NCI-H460 (cell line): ENCODE data around the gene MINPP1. TPM values are rescaled to one million over a fixed set of nuclear protein-coding genes. Genes with fewer than 3 reads are reported as not detected.
"Not testable (repeated sequence)": the region's sequence is repeated elsewhere in the genome, so short reads cannot be mapped to it uniquely, and the experiment has no call there.

Experiments
- DNase-seq: peaks from one replicate; pipeline ENCODE4 v3.0.0-alpha.2; 2016; ENCODE audit warnings: low read depth; ENCODE audit errors: extremely low read depth
- total RNA-seq: library from RNA; depleted of rRNA; stranded (reverse); fragments of >200 nt; shearing (Covaris generic); gene quantifications from 2 replicates; pipeline ENCODE4 v1.2.3, GENCODE V29; 2014

Gene MINPP1
- total RNA-seq, 1 experiment from 2014 or later = 39.6 TPM

GRCh38 chr10:87560495-87561129 is 55.9 kb downstream of the MINPP1 start:
- DNase-seq = no peak

GRCh38 chr10:87562750-87563149 is 58.1 kb downstream of the MINPP1 start:
- no peak for DNase-seq

GRCh38 chr10:87565010-87565409 is 60.3 kb downstream of the MINPP1 start:
- DNase-seq = no peak

GRCh38 chr10:87575851-87576250 is 71.2 kb downstream of the MINPP1 start:
- DNase-seq = no peak

GRCh38 chr10:87578160-87578841 is 73.6 kb downstream of the MINPP1 start:
- DNase-seq = no peak

- DNase-seq = no peak
Observed at GRCh38 chr10:87578842-87579401, 74.2 kb downstream of the MINPP1 start.

GRCh38 chr10:87579563-87579962 is 74.9 kb downstream of the MINPP1 start:
- DNase-seq = no peak

GRCh38 chr10:87580016-87580415 is 75.3 kb downstream of the MINPP1 start:
- no peak for DNase-seq

- peak; percentile 8 for DNase-seq
Observed at GRCh38 chr10:87585565-87586514, 81.1 kb downstream of the MINPP1 start.

GRCh38 chr10:87589645-87590051 is 85.0 kb downstream of the MINPP1 start:
- DNase-seq = no peak

GRCh38 chr10:87590705-87591588 is 86.3 kb downstream of the MINPP1 start:
- no peak for DNase-seq

- DNase-seq = no peak
Observed at GRCh38 chr10:87591589-87591886, 86.8 kb downstream of the MINPP1 start.

- DNase-seq = not testable (repeated sequence)
Observed at GRCh38 chr10:87592920-87593319, 88.2 kb downstream of the MINPP1 start.

GRCh38 chr10:87593702-87594101 is 89.0 kb downstream of the MINPP1 start:
- no peak for DNase-seq

- DNase-seq = no peak
Observed at GRCh38 chr10:87594181-87594580, 89.5 kb downstream of the MINPP1 start.

GRCh38 chr10:87594864-87595263 is 90.2 kb downstream of the MINPP1 start:
- DNase-seq = no peak

- DNase-seq = no peak
Observed at GRCh38 chr10:87596351-87596750, 91.7 kb downstream of the MINPP1 start.

GRCh38 chr10:87598700-87599099 is 94.0 kb downstream of the MINPP1 start:
- no peak for DNase-seq

- DNase-seq = no peak
Observed at GRCh38 chr10:87600581-87600980, 95.9 kb downstream of the MINPP1 start.
